ENCODE data around the gene ATP5F1E. TPM values are rescaled to one million over a fixed set of nuclear protein-coding genes. Genes with fewer than 3 reads are reported as not detected.

Gene ATP5F1E
- total RNA-seq, 1 experiment from 2014 or later, result 52.7 TPM

DNA sequence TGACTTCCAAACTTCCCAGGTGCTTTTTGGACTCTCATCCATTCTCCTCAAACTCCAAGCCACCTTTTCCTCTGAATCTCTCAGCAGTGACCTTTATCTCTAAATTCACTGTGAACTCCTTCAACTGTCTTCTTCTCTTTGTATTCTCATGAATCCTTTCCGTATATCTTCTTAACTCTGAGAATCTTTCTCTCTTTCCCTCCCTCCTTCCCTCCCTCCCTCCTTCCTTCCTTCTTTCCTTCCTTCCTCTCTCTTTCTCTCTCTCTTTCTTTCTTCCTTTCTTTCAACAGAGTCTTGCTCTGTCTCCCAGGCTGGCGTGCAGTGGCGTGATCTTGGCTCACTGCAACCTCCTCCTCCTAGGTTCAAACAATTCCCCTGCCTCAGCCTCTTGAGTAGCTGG is 14.7 kb upstream of the ATP5F1E start:
- DNase-seq, result no peak
- Histone ChIP-seq H3K4me2 (ENCODE audit: insufficient read depth, insufficient read length, low read length) (no peak overlapping the region), H4K91ac (ENCODE audit: insufficient read length, low read depth, low read length) (no peak overlapping the region), H3K79me2 (ENCODE audit: insufficient read depth, low read length) (no peaks in the 10 kb centered on the region; the same call in 1 of the 2 replicates), H3K14ac (ENCODE audit: insufficient read depth, low read length) (no peak overlapping the region), H3K18ac (ENCODE audit: insufficient read length, low read depth, low read length) (no peak overlapping the region), H3K23me2 (ENCODE audit: insufficient read length, low read depth, low read length, poor library complexity, severe bottlenecking) (peaks cover 7% of the 10 kb centered on the region), H2AK5ac (ENCODE audit: insufficient read length, low read length) (no peak overlapping the region), H2BK5ac (ENCODE audit: insufficient read length, low read length) (no peak overlapping the region), H4K8ac (replicated peaks; ENCODE audit: insufficient read length, low read depth, low read length) (no peak overlapping the region), H3K79me1 (ENCODE audit: insufficient read depth, low read depth, low read length, poor library complexity, severe bottlenecking) (no peaks in the 10 kb centered on the region), H3K4ac (ENCODE audit: low read depth, low read length) (no peak overlapping the region), H2BK20ac (ENCODE audit: low read depth, low read length, poor library complexity, severe bottlenecking) (no peak overlapping the region), H3K56ac (ENCODE audit: insufficient read length, low read depth, low read length) (no peak overlapping the region), H3K9me3 (ENCODE audit: control insufficient read depth, low read depth, low read length) (no peaks in the 10 kb centered on the region), H3K27ac (ENCODE audit: insufficient read length, low read depth, low read length) (no peak overlapping the region), H2BK12ac (ENCODE audit: insufficient read length, low read depth, low read length) (no peak overlapping the region), H4K20me1 (ENCODE audit: control insufficient read depth, insufficient read depth, insufficient read length) (no peaks in the 10 kb centered on the region), H3T11ph (ENCODE audit: low read length) (no peak overlapping the region), H4K5ac (ENCODE audit: insufficient read length, low read depth, low read length) (no peak overlapping the region), H3K23ac (ENCODE audit: insufficient read length, low read depth, low read length) (no peak overlapping the region), H3K4me1 (ENCODE audit: insufficient read depth, low read length) (0 out of 2 replicates have a peak, but pooled peaks cover 2% of the 10 kb centered on the region), H3K9ac (ENCODE audit: extremely low read depth, insufficient read length, low read length) (no peak overlapping the region), H2AFZ (ENCODE audit: low read length) (no peak overlapping the region), H3K27me3 (ENCODE audit: insufficient read depth, low read length) (no peaks in the 10 kb centered on the region), H2BK120ac (ENCODE audit: low read depth, low read length, poor library complexity, severe bottlenecking) (no peak overlapping the region), H2BK15ac (ENCODE audit: low read depth, low read length) (no peak overlapping the region)
- WGBS (ENCODE audit: extremely low coverage, insufficient read length, low lambda C conversion rate), result no CpG with 5 or more reads among the region's 3 CpGs
- Mint-ChIP-seq H3K27ac (no peak overlapping the region), H3K4me3 (no peak overlapping the region), H3K9me3 (no peaks in the 10 kb centered on the region; a peak in 1 of 5 replicates), H3K4me1 (peaks cover 6 to 7% of the 10 kb centered on the region in 2 experiments), H3K27me3 (ENCODE audit: low read depth) (peaks cover 30% of the 10 kb centered on the region), H3K36me3 (ENCODE audit: insufficient read depth in 1 of 3, low read depth in 3 of 3) (no peaks in the 10 kb centered on the region)
- TF ChIP-seq, protein P1, sequence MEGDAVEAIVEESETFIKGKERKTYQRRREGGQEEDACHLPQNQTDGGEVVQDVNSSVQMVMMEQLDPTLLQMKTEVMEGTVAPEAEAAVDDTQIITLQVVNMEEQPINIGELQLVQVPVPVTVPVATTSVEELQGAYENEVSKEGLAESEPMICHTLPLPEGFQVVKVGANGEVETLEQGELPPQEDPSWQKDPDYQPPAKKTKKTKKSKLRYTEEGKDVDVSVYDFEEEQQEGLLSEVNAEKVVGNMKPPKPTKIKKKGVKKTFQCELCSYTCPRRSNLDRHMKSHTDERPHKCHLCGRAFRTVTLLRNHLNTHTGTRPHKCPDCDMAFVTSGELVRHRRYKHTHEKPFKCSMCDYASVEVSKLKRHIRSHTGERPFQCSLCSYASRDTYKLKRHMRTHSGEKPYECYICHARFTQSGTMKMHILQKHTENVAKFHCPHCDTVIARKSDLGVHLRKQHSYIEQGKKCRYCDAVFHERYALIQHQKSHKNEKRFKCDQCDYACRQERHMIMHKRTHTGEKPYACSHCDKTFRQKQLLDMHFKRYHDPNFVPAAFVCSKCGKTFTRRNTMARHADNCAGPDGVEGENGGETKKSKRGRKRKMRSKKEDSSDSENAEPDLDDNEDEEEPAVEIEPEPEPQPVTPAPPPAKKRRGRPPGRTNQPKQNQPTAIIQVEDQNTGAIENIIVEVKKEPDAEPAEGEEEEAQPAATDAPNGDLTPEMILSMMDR (conservative IDR thresholded peaks at IDR 0.05), result no peak
